SK-N-SH treated with all-trans-retinoic acid at 6 μM for 48 hours (cell line): ENCODE measurements around the gene GPC5.
"Not testable (repeated sequence)": the region's sequence is repeated elsewhere in the genome, so short reads cannot be mapped to it uniquely, and the experiment has no call there.

Experiments used
- ATAC-seq: fragments of 200-7000 bp; cut with Tn5 transposase; 3 replicates; pipeline ENCODE4 v1.9.1; 2020; ENCODE audit warnings: mild to moderate bottlenecking, moderate library complexity
- ARNTL ChIP-seq: fragments of 450-650 bp; formaldehyde crosslinking; IDR thresholded peaks from 2 replicates; pipeline ENCODE4 v1.5.0; 2020; ENCODE audit warnings: low read depth, mild to moderate bottlenecking, moderate library complexity, borderline replicate concordance
- BACH2 ChIP-seq: fragments of 250-450 bp; sonication (Bioruptor Pico); IDR thresholded peaks from 2 replicates; pipeline ENCODE4 v1.9.0; 2021; ENCODE audit warnings: mild to moderate bottlenecking, borderline replicate concordance
- CSDC2 ChIP-seq: fragments of 250-450 bp; sonication (Bioruptor Pico); IDR thresholded peaks from 2 replicates; pipeline ENCODE4 v1.5.0; 2020; ENCODE audit warnings: mild to moderate bottlenecking, moderate library complexity
- ESRRG ChIP-seq: fragments of 250-450 bp; sonication (Bioruptor Pico); IDR thresholded peaks from 2 replicates; pipeline ENCODE4 v1.6.1; 2021; ENCODE audit warnings: mild to moderate bottlenecking
- GLIS3 ChIP-seq: fragments of 250-450 bp; sonication (Bioruptor Pico); IDR thresholded peaks from 2 replicates; pipeline ENCODE4 v1.5.0; 2020; ENCODE audit warnings: mild to moderate bottlenecking, moderate library complexity
- ISL1 ChIP-seq: fragments of 250-450 bp; sonication (Bioruptor Pico); IDR thresholded peaks from 2 replicates; pipeline ENCODE4 v2.1.2; 2022; ENCODE audit warnings: mild to moderate bottlenecking, moderate library complexity
- OSR1 ChIP-seq: fragments of 250-450 bp; sonication (Bioruptor Pico); IDR thresholded peaks from 2 replicates; pipeline ENCODE4 v1.8.0; 2022; ENCODE audit warnings: moderate library complexity, mild to moderate bottlenecking, inconsistent platforms
- PPARA ChIP-seq: fragments of 250-450 bp; sonication (Bioruptor Pico); IDR thresholded peaks from 2 replicates; pipeline ENCODE4 v1.5.0; 2020; ENCODE audit warnings: mild to moderate bottlenecking, borderline replicate concordance
- RARB ChIP-seq: fragments of 250-450 bp; sonication (Bioruptor Pico); IDR thresholded peaks from 2 replicates; pipeline ENCODE4 v1.8.0; 2021; ENCODE audit warnings: mild to moderate bottlenecking, moderate library complexity
- SNAI2 ChIP-seq: fragments of 250-450 bp; sonication (Bioruptor Pico); IDR thresholded peaks from 2 replicates; pipeline ENCODE4 v1.5.0; 2020; ENCODE audit warnings: mild to moderate bottlenecking, moderate library complexity
- TCF4 ChIP-seq: fragments of 250-450 bp; sonication (Bioruptor Pico); IDR thresholded peaks from 2 replicates; pipeline ENCODE4 v1.8.0; 2021; ENCODE audit warnings: mild to moderate bottlenecking, moderate library complexity, borderline replicate concordance
- TOX ChIP-seq: fragments of 250-450 bp; sonication (Bioruptor Pico); IDR thresholded peaks from 2 replicates; pipeline ENCODE4 v1.8.0; 2021; ENCODE audit warnings: mild to moderate bottlenecking, moderate library complexity, borderline replicate concordance
- ZC3H10 ChIP-seq: fragments of 250-450 bp; sonication (Bioruptor Pico); IDR thresholded peaks from 2 replicates; pipeline ENCODE4 v1.5.1; 2021; ENCODE audit warnings: mild to moderate bottlenecking, moderate library complexity
- ZFP3 ChIP-seq: fragments of 250-450 bp; sonication (Bioruptor Pico); IDR thresholded peaks from 2 replicates; pipeline ENCODE4 v1.5.0; 2020; ENCODE audit warnings: mild to moderate bottlenecking, moderate library complexity
- ZFP30 ChIP-seq: fragments of 450-650 bp; formaldehyde crosslinking; IDR thresholded peaks from 2 replicates; pipeline ENCODE4 v1.5.0; 2022; ENCODE audit warnings: mild to moderate bottlenecking, moderate library complexity
- ZNF565 ChIP-seq: fragments of 450-650 bp; formaldehyde crosslinking; conservative IDR thresholded peaks from 2 replicates; pipeline ENCODE4 v1.5.0; 2020; ENCODE audit warnings: low read depth, mild to moderate bottlenecking, moderate library complexity
- ZNF70 ChIP-seq: fragments of 450-650 bp; formaldehyde crosslinking; IDR thresholded peaks from 2 replicates; pipeline ENCODE4 v1.5.0; 2020; ENCODE audit warnings: mild to moderate bottlenecking, moderate library complexity
- ZNF8 ChIP-seq: fragments of 450-650 bp; formaldehyde crosslinking; IDR thresholded peaks from 2 replicates; pipeline ENCODE4 v1.5.0; 2020; ENCODE audit warnings: mild to moderate bottlenecking, moderate library complexity
- TF ChIP-seq, protein P1 (sequence below): fragments of 250-450 bp; sonication (Bioruptor Pico); IDR thresholded peaks from 2 replicates; pipeline ENCODE4 v1.8.0; 2020; ENCODE audit warnings: mild to moderate bottlenecking, moderate library complexity, borderline replicate concordance
- TF ChIP-seq, protein P2 (sequence below): fragments of 250-450 bp; sonication (Bioruptor Pico); IDR thresholded peaks from 2 replicates; pipeline ENCODE4 v1.8.0; 2021; ENCODE audit warnings: low read depth, mild to moderate bottlenecking, moderate library complexity, borderline replicate concordance
- TF ChIP-seq, protein P3 (sequence below): fragments of 250-450 bp; sonication (Bioruptor Pico); IDR thresholded peaks from 2 replicates; pipeline ENCODE4 v1.5.1; 2020; ENCODE audit warnings: low read depth, mild to moderate bottlenecking, moderate library complexity
- TF ChIP-seq, protein P4 (sequence below): fragments of 250-450 bp; sonication (Bioruptor Pico); IDR thresholded peaks from 2 replicates; pipeline ENCODE4 v1.5.0; 2020; ENCODE audit warnings: mild to moderate bottlenecking, moderate library complexity
- TF ChIP-seq, protein P5 (sequence below): fragments of 250-450 bp; sonication (Bioruptor Pico); IDR thresholded peaks from 2 replicates; pipeline ENCODE4 v1.5.1; 2021; ENCODE audit warnings: mild to moderate bottlenecking, moderate library complexity

Gene GPC5

DNA sequence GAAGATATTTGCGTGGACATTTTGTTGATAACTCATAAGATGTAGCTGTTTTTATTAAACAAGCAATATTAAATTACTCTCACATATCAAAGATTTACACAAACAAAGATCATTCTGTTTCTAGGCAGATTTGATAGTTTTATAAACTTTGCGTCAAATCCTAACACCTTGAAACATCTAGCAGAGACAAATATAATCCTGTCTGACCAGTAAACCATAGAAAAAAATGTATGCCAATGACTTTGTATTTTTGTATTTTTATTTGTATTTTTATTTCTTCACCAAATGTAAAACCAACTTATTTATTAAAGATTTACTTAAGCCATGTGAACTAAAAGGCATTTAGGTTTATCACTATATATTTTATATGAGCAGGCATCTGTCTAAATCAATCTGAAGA lies 494.6 kb downstream of the GPC5 start:
- no peak for ATAC-seq
- TF ChIP-seq GLIS3 (CRISPR knock-in tag) (no peak), ISL1 (CRISPR knock-in tag) (no peak), OSR1 (CRISPR knock-in tag) (no peak), ZNF8 (CRISPR knock-in tag) (no peak), TCF4 (CRISPR knock-in tag) (no peak), SNAI2 (CRISPR knock-in tag) (no peak), ARNTL (CRISPR knock-in tag) (no peak)
- TF ChIP-seq, protein P1, sequence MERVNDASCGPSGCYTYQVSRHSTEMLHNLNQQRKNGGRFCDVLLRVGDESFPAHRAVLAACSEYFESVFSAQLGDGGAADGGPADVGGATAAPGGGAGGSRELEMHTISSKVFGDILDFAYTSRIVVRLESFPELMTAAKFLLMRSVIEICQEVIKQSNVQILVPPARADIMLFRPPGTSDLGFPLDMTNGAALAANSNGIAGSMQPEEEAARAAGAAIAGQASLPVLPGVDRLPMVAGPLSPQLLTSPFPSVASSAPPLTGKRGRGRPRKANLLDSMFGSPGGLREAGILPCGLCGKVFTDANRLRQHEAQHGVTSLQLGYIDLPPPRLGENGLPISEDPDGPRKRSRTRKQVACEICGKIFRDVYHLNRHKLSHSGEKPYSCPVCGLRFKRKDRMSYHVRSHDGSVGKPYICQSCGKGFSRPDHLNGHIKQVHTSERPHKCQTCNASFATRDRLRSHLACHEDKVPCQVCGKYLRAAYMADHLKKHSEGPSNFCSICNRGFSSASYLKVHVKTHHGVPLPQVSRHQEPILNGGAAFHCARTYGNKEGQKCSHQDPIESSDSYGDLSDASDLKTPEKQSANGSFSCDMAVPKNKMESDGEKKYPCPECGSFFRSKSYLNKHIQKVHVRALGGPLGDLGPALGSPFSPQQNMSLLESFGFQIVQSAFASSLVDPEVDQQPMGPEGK = no peak

GRCh38 chr13:91894316-91894715 lies 495.9 kb downstream of the GPC5 start:
- no peak for TF ChIP-seq ZFP30 (CRISPR knock-in tag)
- TF ChIP-seq, protein P2, sequence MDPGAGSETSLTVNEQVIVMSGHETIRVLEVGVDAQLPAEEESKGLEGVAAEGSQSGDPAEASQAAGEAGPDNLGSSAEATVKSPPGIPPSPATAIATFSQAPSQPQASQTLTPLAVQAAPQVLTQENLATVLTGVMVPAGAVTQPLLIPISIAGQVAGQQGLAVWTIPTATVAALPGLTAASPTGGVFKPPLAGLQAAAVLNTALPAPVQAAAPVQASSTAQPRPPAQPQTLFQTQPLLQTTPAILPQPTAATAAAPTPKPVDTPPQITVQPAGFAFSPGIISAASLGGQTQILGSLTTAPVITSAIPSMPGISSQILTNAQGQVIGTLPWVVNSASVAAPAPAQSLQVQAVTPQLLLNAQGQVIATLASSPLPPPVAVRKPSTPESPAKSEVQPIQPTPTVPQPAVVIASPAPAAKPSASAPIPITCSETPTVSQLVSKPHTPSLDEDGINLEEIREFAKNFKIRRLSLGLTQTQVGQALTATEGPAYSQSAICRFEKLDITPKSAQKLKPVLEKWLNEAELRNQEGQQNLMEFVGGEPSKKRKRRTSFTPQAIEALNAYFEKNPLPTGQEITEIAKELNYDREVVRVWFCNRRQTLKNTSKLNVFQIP = no peak
- TF ChIP-seq GLIS3 (CRISPR knock-in tag) = no peak
- TF ChIP-seq ARNTL (CRISPR knock-in tag) = no peak
- TF ChIP-seq, protein P3, sequence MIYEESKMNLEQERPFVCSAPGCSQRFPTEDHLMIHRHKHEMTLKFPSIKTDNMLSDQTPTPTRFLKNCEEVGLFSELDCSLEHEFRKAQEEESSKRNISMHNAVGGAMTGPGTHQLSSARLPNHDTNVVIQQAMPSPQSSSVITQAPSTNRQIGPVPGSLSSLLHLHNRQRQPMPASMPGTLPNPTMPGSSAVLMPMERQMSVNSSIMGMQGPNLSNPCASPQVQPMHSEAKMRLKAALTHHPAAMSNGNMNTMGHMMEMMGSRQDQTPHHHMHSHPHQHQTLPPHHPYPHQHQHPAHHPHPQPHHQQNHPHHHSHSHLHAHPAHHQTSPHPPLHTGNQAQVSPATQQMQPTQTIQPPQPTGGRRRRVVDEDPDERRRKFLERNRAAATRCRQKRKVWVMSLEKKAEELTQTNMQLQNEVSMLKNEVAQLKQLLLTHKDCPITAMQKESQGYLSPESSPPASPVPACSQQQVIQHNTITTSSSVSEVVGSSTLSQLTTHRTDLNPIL (CRISPR knock-in tag) = no peak
- no peak for TF ChIP-seq ESRRG
- no peak for TF ChIP-seq ZNF8 (CRISPR knock-in tag)
- TF ChIP-seq BACH2 (CRISPR knock-in tag) = no peak
- TF ChIP-seq, protein P4, sequence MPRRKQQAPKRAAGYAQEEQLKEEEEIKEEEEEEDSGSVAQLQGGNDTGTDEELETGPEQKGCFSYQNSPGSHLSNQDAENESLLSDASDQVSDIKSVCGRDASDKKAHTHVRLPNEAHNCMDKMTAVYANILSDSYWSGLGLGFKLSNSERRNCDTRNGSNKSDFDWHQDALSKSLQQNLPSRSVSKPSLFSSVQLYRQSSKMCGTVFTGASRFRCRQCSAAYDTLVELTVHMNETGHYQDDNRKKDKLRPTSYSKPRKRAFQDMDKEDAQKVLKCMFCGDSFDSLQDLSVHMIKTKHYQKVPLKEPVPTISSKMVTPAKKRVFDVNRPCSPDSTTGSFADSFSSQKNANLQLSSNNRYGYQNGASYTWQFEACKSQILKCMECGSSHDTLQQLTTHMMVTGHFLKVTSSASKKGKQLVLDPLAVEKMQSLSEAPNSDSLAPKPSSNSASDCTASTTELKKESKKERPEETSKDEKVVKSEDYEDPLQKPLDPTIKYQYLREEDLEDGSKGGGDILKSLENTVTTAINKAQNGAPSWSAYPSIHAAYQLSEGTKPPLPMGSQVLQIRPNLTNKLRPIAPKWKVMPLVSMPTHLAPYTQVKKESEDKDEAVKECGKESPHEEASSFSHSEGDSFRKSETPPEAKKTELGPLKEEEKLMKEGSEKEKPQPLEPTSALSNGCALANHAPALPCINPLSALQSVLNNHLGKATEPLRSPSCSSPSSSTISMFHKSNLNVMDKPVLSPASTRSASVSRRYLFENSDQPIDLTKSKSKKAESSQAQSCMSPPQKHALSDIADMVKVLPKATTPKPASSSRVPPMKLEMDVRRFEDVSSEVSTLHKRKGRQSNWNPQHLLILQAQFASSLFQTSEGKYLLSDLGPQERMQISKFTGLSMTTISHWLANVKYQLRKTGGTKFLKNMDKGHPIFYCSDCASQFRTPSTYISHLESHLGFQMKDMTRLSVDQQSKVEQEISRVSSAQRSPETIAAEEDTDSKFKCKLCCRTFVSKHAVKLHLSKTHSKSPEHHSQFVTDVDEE (CRISPR knock-in tag) = no peak
- TF ChIP-seq ZNF70 (CRISPR knock-in tag) = no peak
- no peak for TF ChIP-seq TOX (CRISPR knock-in tag)
- TF ChIP-seq CSDC2 (CRISPR knock-in tag) = no peak
- no peak for TF ChIP-seq OSR1 (CRISPR knock-in tag)
- TF ChIP-seq RARB (CRISPR knock-in tag) = no peak
- TF ChIP-seq ISL1 (CRISPR knock-in tag) = no peak
- ATAC-seq = no peak

DNA sequence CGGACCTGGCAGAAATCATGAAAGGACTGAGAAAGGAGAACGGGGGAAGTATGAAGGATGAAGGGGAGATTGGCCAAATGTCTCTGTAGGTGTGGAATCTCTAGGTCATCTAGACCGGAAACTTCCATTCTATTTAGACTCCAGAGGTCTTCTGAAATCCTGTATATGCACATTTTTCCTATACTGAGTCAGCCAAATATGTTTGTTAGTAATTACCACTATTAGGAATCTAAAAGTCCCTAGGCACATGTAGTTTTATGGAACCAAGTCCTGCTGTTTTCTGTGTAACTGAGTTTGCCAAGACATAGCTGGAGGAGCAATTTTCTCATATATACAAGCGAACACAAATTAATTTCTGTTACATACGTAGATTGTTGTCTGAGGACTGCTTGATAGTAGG lies 498.1 kb downstream of the GPC5 start:
- TF ChIP-seq TOX (CRISPR knock-in tag) = no peak
- no peak for TF ChIP-seq ZNF8 (CRISPR knock-in tag)
- TF ChIP-seq ZC3H10 (CRISPR knock-in tag) = no peak
- TF ChIP-seq PPARA = no peak
- TF ChIP-seq ESRRG = no peak
- no peak for TF ChIP-seq ZFP3 (CRISPR knock-in tag)
- no peak for TF ChIP-seq ZNF565 (CRISPR knock-in tag)
- TF ChIP-seq OSR1 (CRISPR knock-in tag) = no peak
- TF ChIP-seq GLIS3 (CRISPR knock-in tag) = no peak
- TF ChIP-seq, protein P5, sequence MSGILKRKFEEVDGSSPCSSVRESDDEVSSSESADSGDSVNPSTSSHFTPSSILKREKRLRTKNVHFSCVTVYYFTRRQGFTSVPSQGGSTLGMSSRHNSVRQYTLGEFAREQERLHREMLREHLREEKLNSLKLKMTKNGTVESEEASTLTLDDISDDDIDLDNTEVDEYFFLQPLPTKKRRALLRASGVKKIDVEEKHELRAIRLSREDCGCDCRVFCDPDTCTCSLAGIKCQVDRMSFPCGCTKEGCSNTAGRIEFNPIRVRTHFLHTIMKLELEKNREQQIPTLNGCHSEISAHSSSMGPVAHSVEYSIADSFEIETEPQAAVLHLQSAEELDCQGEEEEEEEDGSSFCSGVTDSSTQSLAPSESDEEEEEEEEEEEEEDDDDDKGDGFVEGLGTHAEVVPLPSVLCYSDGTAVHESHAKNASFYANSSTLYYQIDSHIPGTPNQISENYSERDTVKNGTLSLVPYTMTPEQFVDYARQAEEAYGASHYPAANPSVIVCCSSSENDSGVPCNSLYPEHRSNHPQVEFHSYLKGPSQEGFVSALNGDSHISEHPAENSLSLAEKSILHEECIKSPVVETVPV (CRISPR knock-in tag) = no peak
- TF ChIP-seq CSDC2 (CRISPR knock-in tag) = no peak
- TF ChIP-seq, protein P2 = no peak
- no peak for ATAC-seq

DNA sequence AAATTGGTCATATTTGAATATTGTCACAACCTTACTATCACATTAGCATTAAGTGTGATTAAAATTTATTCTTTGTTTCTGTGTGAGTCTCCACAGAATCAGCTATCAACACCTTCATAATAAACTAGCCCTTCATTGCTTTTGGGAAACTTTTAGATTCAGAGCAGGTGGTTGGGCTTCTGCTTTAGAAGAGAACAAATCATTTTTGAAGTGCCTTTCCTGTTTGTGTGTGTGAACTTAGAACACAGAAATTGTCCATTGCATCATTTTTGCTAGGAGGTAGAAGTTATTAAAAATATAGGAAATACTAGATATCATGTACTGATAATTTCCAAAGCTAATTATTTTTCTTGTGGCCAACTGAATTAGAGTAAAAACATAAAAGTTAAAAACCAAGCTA lies 500.6 kb downstream of the GPC5 start:
- ATAC-seq = not testable (repeated sequence)
